Stimulated activated CD4-positive, alpha-beta T cell treated with anti-CD3 and anti-CD28 coated beads, Interleukin-12 subunit alpha, Interleukin-12 subunit beta, amount 100 ng/mL, for 48 hours (primary cell): Measurements from ENCODE around the gene SLC46A1.
"Not testable (repeated sequence)": the region's sequence is repeated elsewhere in the genome, so short reads cannot be mapped to it uniquely, and the experiment has no call there.

Experiments
- DNase-seq, 3 donors: peaks; one replicate each; pipeline ENCODE4 v3.0.0-alpha.2; 2020; ENCODE audit warnings: low read depth in 2 of 3, low spot score in 1 of 3

The SLC46A1 gene

DNA sequence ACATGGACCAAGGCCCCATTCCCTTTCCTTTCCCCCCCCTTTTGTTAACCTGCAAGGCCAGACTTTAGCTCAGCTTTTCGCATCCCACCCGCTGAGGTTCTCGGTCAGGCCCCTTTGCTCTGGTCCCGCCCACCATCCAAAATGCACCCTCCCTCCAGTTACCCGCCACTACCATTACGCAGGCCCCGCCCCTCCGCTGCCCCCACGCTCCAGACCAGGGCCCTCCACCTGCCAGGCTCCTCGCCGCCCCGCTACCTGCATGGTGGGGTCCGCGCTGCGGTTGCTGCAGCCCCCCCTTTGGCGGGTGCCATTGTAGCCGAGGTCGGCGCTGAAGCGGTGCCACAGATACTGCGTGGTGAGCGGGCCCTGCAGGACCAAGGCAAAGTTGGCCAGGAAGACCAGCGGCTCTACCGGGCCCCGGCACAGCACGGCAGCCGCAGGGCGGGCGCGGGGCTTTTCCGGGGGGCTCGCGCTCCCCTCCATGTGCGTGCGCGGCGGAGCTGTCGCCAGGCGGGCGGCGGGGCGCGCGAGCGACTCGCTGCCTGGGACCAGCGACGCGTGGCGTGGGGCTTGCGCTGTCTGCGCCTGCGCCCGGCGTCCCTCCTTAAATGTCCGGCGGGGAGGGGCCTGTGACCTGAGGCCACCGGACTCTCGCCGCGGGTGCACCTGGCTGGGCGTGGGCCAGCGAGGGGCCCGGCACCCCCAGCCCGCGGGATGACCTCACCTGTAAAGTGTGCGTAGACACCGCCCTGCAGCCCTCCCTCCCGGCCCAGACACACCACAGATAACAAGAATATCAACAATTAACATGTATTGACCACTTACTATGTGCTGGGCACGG is at the start of gene SLC46A1:
Gene SLC46A1, minus strand, starts transcription at position 581 of the 841 bp plus-strand sequence. Its CDS starts 98 bp downstream, at position 483.
- peak in 2 of 3 donors; percentile 55 to 56 for DNase-seq

DNA sequence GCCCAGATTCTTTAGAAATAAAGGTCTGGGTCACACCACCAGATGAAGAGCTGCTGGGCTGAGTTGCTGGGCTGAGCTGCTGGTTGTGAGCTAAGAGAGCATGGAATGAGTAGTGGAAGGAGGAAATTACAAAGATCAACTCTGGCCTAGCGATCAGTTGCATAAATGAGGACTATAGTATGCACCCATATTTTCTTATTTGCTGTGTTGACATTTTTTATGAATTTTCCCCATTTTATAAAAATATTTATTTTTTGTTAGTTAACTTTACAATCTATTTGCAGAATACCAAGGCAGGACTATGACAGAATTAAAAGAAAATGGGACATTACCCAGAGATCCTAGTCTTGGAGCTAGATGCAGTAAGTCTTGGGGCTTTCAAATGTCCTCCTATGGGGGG is 43.8 kb upstream of the SLC46A1 start:
- DNase-seq = no peak

DNA sequence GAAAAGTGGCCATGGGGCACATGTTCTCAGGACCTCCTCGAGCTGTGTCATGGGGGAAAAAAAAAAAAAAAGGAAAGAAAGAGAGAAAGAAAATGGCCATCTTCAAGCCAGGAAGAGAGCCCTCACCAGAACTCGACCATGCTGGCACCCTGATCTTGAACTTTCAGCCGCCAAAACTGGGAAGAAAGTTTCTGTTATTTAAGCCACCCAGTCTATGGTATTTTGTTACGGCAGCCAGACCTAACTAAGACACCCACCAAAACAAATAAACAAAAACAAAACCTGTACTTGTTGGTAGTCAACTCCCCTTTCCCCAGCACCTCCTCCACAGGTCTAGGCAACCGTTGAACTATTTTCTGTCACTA is 41.4 kb upstream of the SLC46A1 start:
- no peak for DNase-seq

DNA sequence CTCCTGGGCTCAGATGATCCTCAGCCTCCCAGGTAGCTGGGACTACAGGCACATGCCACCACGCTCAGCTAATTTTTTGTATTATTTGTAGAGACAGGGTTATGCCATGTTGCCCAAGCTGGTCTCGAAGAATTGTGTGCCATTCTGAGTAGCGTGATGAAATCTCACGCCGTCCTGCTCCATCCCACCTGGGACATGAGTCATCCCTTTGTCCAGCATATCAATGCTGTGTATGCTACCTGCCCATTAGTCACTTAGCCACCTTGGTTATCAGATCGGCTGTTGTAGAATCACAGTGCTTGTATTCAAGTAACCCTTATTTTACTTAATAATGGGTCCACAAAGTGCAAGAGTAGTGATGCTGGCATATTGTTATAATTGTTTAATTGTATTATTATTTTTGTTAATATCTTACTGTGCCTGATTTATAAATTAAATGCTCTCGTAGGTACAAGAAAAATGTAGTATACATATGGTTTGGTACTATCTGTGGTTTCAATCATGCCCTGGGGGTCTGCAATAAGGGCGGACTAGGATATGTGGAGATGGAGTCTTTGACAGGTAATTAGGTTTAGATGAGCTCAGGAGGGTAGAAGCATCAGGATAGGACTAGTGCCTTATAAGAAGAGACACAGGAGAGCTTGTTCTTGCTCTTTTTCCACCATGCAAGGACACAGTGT is 40.8 kb upstream of the SLC46A1 start:
- no peak for DNase-seq

DNA sequence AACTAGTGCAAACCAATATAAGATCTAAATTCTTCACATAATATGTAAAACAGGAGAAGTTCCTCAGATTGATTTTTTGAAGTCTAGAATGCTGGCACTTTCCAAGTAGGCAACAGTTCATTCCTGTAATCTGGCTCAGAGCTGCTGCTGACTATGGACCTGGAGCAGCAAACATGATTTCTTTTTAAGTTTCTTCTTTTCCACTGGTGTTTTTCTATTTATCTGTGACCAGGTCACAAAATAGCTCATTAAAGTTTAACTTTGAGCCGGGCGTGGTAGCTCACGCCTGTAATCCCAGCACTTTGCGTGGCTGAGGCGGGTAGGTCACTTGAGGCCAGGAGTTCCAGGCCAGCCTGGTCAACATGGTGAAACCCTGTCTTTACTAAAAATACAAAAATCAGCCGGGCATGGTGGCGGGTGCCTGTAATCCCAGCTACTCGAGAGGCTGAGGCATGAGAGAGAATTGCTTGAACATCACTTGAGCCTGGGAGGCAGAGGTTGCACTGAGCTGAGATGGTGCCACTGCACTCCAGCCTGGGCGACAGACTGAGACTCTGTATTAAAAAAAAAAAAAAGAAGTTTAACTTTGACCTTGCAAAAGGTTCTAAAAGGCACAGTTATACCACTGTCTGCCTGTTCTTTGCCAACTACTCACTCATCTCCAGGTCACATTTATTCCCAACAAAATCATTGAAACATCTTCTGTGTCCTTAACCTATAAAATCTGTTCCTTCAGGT is 38.1 kb upstream of the SLC46A1 start:
- DNase-seq = no peak

DNA sequence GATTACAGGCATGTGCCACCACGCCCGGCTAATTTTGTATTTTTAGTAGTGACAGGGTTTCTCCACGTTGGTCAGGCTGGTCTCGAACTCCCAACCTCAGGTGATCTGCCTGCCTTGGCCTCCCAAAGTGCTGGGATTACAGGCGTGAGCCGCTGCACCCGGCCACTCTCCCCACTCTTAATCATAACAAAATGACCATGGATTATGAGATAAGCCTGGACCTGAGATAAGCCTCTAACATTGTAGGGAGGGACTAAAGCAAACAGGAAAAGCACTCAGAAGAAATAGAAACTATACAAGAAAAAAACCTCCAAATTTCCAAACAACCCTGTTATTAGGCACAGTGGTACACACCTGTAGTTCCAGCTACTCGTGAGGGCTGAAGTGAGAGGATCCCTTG is 28.3 kb upstream of the SLC46A1 start:
- DNase-seq = not testable (repeated sequence)

DNA sequence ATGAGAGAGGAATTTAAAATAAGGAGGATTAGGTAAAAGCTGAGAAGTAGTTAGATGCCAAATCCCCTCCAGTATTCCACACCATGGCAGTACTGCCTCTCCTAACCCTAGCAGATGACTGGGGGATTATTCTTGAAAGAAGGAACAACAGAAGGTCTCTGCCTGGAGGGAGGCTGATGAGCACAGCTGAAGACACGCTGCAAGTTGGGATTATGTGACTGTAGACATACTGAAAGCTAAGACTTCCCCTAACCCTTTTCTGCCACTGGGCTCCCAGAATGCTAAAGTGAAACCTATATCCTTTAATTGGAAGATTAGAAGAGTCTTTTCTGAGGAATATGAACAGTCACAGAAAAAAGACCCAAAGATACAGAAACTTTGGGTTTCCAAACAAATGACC is 27.7 kb upstream of the SLC46A1 start:
- no peak for DNase-seq

GRCh38 chr17:28427982-28428381 is 22.0 kb upstream of the SLC46A1 start:
- DNase-seq = not testable (repeated sequence)

- DNase-seq = no peak
Observed at GRCh38 chr17:28427371-28427770, 21.4 kb upstream of the SLC46A1 start.

GRCh38 chr17:28426081-28426519 is 20.1 kb upstream of the SLC46A1 start:
- no peak for DNase-seq

DNA sequence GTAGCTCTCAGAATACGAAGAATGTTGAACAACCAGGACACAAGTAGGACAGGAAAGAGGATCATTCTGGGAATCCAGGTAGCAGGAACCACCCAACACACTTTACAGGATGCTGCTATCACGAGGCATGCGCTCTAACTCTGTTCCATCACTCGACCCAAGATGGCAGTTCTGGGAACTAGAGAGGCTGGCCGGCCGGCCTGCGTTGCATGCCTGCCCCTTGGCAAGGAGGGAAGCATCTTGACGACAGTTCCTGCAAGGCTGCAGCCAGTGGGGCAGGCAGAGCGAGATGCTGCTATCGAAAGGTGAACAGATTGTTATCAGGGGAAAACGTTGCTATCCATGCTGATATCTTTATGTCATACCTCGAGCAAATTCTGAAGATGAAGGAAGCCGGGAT is 19.2 kb upstream of the SLC46A1 start:
- DNase-seq = no peak

GRCh38 chr17:28421787-28422305 is 15.8 kb upstream of the SLC46A1 start:
- DNase-seq = no peak

- peak; percentile 24 to 50 (median 35) for DNase-seq
Observed at GRCh38 chr17:28416703-28417311, 10.8 kb upstream of the SLC46A1 start.

DNA sequence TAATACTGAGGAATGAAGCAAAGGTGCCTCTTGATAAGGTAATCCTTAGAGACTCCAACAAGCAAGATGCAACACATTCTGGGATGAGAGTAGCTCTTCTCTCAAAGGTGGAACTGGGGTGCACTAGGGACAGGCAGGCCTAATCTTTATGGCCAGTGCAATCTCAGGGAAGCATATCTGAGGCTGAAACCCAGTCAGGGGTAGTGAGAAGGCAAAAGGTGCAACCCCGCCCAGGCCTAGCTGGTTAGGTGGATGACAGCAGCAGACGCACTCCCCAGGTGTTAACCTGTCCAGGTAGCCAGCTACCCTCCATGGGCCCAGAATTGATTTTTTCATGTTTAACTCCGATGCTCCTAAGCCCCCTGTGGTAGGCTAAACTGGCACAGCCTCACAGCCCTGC is 9.9 kb upstream of the SLC46A1 start:
- DNase-seq = no peak

DNA sequence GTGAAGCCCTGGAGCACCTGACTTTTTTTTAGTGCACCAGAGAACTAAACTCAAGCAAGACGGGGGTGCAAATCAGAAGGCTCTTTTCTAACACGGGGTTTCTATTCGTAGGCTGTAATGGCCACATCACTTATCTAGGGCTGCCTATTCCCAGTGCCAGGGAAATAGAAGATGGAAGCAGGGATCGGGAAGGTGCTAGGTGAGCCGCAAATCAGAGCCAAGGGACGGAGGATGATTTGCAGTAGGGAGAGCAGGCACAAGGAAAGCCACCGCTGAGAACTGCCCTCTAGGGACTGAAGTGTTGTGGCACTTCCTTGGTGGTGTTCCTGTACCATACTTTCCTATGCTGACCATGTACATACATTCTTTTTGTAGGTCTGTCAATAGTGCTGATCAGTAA is 7.8 kb upstream of the SLC46A1 start:
- DNase-seq = no peak

- DNase-seq = no peak
Observed at GRCh38 chr17:28412099-28412498, 6.1 kb upstream of the SLC46A1 start.

DNA sequence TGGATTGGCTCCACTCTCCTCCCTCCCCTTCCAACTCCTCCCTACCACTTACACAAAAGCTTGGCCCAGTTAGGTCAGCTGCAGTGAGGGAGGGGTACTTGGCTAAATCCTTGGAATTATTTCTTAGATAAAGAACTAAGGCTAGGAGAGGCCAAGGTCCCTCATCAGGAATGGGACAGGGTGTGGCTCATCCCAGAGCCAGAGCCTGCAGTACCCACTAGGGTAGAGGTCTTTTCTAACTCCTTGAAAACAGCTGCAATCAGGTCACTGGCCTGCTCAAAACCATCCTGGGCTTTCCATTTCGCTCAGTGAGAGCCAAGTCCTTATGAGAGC is 1.9 kb upstream of the SLC46A1 start:
- no peak for DNase-seq

- DNase-seq = no peak
Observed at GRCh38 chr17:28407130-28407973, 1.3 kb upstream of the SLC46A1 start.

DNA sequence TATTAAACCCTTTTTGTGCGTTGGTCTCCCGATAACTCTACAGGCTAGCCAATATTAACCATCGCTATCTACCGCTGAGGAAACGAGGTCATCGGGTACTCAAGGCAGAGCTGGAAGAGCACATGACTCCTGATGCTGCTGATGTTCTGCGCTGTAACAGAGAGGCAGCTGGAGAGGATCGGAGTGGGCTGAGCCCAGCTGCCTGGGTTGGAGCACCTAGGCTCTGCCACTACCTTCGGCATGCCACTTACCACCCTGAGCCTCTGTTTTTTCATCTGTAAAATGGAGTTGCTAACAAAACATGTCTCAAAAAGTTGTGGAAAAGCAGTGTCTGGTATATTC is 432 bp upstream of the SLC46A1 start:
- DNase-seq = no peak

- DNase-seq = no peak
Observed at GRCh38 chr17:28404812-28405570, 1.0 kb downstream of the SLC46A1 start.
